Measurements from ENCODE around the gene C1QTNF8.

The C1QTNF8 gene

DNA sequence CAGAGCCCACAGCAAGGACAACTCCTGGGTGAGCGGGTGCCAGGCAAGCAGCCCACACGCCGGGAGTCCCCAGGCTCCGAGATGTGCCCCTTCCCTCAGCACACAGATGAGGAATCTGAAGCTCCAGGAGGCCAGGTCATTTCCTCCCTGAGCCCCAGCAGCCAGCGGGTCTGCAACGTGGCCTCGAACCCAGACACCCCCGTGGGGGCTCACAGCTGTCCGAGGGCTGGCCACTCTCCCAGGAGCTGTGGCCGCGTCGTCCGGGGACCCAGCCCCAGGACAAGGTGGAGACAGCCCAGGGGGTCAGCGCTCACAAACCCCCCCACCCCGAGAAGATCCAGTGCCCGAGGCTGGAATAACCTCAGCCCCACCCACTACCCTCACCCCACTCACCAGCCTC, 17.4 kb upstream of the C1QTNF8 start:
- H3K4me3 Mint-ChIP-seq, result no peak overlapping the region
- no peak for ATAC-seq (replicated peaks; ENCODE audit: extremely low read depth, poor library complexity, severe bottlenecking)
- H3K9me3 Mint-ChIP-seq, result no peaks in the 10 kb centered on the region
- no peaks in the 10 kb centered on the region for H3K27me3 Mint-ChIP-seq
- no peak overlapping the region for H3K27ac Mint-ChIP-seq (ENCODE audit: low read depth)
- H3K36me3 Mint-ChIP-seq (ENCODE audit: insufficient read depth), result no peaks in the 10 kb centered on the region
- DNase-seq (ENCODE audit: low spot score in 2 of 2), result no peak
- no peaks in the 10 kb centered on the region for H3K4me1 Mint-ChIP-seq

DNA sequence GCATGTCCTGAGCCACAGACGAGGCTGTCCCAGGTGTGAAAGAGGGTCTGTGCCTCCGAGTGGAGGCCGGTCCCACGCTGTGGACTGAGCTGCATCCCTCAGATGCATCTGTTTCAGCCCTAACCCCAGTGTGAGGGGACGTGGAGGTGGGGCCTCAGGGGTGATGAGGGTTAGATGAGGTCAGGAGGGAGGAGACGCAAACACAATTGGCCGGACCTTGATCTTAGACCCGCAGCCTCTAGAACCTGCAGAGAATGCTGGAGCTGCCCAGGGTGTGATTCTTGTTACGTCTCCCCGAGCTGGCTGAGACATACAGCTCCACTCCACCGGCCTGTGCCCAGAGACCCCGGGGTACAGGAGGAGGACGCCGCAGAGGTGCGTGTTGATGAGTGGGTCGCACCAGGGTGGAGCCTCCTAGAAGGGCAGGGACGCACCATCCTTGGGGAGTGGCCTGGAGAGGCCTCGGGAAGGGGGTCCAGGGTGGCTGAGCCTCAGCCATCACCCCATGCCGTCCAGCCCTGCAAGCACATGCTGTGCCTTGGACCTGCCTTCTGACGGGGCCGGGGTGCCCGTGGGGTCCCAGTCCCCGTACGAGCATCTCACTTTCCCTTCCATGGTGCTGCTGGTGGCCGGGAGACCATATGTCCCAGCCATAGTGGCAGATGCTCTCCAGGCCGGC, 16.6 kb upstream of the C1QTNF8 start:
- no peaks in the 10 kb centered on the region for H3K9me3 Mint-ChIP-seq
- H3K4me1 Mint-ChIP-seq, result no peaks in the 10 kb centered on the region
- no peaks in the 10 kb centered on the region for H3K27me3 Mint-ChIP-seq
- H3K4me3 Mint-ChIP-seq, result no peak overlapping the region
- no peaks in the 10 kb centered on the region for H3K36me3 Mint-ChIP-seq (ENCODE audit: insufficient read depth)
- ATAC-seq (replicated peaks; ENCODE audit: extremely low read depth, poor library complexity, severe bottlenecking) (no peak), DNase-seq (ENCODE audit: low spot score in 2 of 2) (no peak)
- H3K27ac Mint-ChIP-seq (ENCODE audit: low read depth), result no peak overlapping the region

DNA sequence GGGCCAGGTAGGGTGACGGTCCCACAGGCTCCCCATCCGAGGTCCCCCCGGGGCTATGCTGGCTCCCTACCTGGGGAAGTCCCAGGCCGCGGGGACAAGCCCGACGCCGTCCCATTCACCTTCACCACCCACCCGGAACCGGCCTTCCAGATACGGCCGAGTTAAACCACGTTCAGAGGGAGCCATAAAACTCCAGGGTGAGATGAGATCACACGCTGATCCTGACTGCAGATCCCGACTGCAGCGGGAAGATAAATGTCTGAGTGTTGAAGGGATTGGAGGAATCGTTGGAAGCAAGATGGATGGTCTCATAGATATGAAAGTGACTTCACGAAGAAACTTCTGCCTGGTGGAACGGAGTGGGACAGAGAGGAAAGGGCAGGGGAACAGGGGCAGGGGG, 13.6 kb upstream of the C1QTNF8 start:
- H3K27me3 Mint-ChIP-seq, result peaks cover 1% of the 10 kb centered on the region
- no peak for ATAC-seq (replicated peaks; ENCODE audit: extremely low read depth, poor library complexity, severe bottlenecking)
- no peak overlapping the region for H3K27ac Mint-ChIP-seq (ENCODE audit: low read depth)
- DNase-seq (ENCODE audit: low spot score in 2 of 2), result no peak
- no peak overlapping the region for H3K4me3 Mint-ChIP-seq
- no peaks in the 10 kb centered on the region for H3K4me1 Mint-ChIP-seq
- H3K36me3 Mint-ChIP-seq (ENCODE audit: insufficient read depth), result no peaks in the 10 kb centered on the region
- H3K9me3 Mint-ChIP-seq, result no peaks in the 10 kb centered on the region

DNA sequence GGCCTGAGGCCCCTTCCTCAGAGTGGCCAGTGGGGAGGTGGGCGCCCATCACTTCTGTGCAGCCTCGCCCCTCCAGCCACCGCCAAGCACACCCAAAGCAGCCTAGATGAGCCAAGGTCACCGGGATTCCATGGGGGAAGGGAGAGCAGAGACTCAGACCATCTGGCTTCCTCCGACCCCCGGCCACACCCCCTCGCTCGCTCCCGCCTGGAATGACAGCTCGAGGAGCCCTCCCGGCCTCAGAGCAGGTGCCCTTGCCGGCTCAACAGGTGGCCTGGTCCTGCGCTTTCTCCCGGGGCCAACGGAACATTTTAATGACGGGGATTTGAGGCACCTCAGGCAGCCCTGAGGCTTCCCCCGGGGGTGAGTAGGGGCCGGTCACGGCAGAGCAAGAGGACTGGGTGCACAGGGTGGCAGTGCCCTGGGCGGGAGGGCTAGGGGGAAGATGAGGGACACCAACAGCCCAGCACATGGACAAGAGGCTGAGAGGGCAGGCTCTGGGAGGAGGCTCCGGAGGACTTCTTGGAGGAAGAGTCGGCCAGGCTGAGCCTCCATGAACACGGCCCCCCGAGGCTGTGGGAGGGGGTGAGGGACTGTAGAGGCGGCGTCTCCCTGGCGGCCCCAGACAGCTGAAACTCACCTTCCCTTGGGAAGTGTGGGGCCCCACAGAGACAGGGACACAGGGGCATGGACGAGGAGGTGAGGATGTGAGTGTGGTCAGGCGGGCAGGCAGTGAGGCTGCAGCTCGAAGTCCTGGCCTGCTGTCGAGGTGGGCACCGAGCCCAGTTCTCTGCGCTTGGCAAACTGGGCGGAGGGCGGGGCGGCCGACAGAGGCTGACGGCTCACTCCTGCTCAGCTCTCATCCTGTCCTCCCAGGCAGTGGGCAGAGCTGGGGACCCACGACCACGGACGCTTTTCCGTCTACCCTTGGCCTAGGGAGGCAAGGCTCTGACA, 12.5 kb upstream of the C1QTNF8 start:
- no peak for DNase-seq (ENCODE audit: low spot score in 2 of 2)
- Mint-ChIP-seq H3K27ac (ENCODE audit: low read depth) (no peak overlapping the region), H3K36me3 (ENCODE audit: insufficient read depth) (no peaks in the 10 kb centered on the region), H3K27me3 (peaks cover 9% of the 10 kb centered on the region), H3K9me3 (no peaks in the 10 kb centered on the region), H3K4me3 (no peak overlapping the region), H3K4me1 (no peaks in the 10 kb centered on the region)
- no peak for ATAC-seq (replicated peaks; ENCODE audit: extremely low read depth, poor library complexity, severe bottlenecking)

DNA sequence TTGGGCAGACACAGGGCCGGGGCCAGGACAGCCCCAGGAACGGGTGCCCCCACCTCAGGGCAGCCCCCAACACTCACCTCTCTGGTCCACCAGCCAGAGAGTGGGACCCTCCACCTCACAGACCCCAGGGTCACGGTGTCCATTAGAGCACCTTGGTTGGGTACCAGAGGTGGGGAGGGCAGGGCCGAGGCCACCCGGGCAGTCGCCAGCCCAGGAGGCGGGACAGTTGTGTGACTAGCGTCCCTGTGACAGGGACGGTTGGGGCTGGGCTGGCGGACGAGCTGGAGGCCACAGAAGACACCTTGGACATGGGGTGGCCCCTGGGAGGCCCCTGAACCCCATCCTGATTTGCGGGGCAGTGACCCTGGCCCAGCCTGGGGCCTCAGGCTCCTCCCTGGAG, 11.7 kb upstream of the C1QTNF8 start:
- H3K36me3 Mint-ChIP-seq (ENCODE audit: insufficient read depth), result no peaks in the 10 kb centered on the region
- no peak for ATAC-seq (replicated peaks; ENCODE audit: extremely low read depth, poor library complexity, severe bottlenecking)
- no peak overlapping the region for H3K4me3 Mint-ChIP-seq
- no peak for DNase-seq (ENCODE audit: low spot score in 2 of 2)
- H3K27ac Mint-ChIP-seq (ENCODE audit: low read depth), result no peak overlapping the region
- H3K9me3 Mint-ChIP-seq, result no peaks in the 10 kb centered on the region
- H3K27me3 Mint-ChIP-seq, result peaks cover 9% of the 10 kb centered on the region
- H3K4me1 Mint-ChIP-seq, result no peaks in the 10 kb centered on the region

DNA sequence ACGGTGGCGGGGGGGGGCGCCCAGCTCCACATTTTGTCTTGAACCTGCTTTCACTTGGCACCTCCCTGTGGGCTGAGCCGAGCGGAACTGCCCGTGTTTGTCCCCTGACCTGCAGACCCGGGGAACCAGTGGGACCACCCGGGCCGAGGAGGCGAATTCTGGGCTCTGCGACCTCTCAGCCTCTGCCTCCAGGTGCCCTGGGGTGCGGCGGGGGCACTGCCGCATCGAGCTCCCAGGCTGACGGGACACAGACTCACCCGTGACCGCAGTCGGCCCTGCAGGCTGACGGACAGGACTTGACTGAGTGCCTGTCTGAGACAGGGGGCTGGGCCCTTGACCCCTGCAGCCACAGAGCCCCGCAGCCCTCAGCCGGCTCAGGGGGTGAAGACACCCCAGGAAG, 11.1 kb upstream of the C1QTNF8 start:
- H3K27me3 Mint-ChIP-seq, result peaks cover 9% of the 10 kb centered on the region
- DNase-seq (ENCODE audit: low spot score in 2 of 2) (no peak), ATAC-seq (replicated peaks; ENCODE audit: extremely low read depth, poor library complexity, severe bottlenecking) (no peak)
- no peak overlapping the region for H3K4me3 Mint-ChIP-seq
- no peaks in the 10 kb centered on the region for H3K9me3 Mint-ChIP-seq
- H3K27ac Mint-ChIP-seq (ENCODE audit: low read depth), result no peak overlapping the region
- H3K36me3 Mint-ChIP-seq (ENCODE audit: insufficient read depth), result no peaks in the 10 kb centered on the region
- H3K4me1 Mint-ChIP-seq, result no peaks in the 10 kb centered on the region

DNA sequence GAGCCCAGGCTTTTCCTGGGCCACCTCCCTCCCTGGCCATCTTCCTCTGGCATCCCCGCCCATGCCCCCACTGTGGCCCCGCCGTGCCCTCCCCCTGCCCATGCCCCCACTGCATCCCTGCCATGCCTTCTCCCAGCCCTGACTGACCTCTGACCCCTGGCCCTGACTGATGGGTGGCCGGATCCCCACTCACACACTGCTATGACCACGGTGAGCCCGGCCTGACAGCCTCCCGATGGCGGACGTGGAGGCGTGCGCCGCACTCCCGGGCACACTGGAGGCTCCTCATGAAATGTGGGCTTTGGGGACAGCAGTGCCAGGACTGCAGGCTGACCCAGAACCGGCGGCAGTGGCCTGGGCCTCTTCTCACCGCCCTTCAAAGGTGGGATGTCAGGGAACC, 10.6 kb upstream of the C1QTNF8 start:
- no peak for ATAC-seq (replicated peaks; ENCODE audit: extremely low read depth, poor library complexity, severe bottlenecking)
- Mint-ChIP-seq H3K27me3 (peaks cover 9% of the 10 kb centered on the region), H3K27ac (ENCODE audit: low read depth) (no peak overlapping the region), H3K9me3 (no peaks in the 10 kb centered on the region), H3K36me3 (ENCODE audit: insufficient read depth) (no peaks in the 10 kb centered on the region), H3K4me3 (no peak overlapping the region), H3K4me1 (no peaks in the 10 kb centered on the region)
- no peak for DNase-seq (ENCODE audit: low spot score in 2 of 2)

DNA sequence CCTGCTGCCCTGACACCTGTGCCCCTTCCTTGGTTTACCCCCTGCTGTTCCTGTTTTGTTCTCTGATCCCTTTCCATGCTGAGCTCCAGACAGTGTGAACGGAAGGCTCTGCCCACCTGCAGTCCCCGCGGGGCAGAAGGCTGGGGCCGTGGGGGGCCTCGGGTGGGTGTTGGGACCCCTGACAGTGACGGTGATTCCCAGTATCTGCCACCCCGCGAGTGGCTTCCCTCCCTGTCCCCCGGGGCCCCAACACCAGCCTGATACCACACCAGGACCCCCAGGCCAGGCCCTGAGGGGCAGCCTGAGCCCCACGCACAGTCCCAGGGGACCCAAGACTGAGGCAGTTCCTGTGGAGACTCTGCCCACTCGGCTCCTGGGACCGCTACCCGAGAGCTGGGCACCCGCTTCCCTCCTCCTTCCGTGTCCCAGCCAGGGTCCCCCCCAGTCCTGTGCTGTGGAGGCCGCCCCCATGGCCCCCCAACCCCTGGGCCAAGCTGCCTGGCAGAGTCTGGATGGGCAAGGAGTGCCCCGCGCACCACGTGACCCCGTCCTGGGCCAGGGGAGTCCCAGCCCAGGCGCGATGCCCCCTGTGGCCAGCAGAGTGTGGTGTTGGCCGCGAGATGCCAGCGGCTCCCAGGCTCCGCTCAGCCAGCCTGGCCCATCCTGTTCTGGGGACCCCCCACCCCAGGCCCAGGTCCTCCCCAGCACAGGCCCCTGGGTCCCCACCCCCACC, 10.0 kb upstream of the C1QTNF8 start:
- Mint-ChIP-seq H3K9me3 (no peaks in the 10 kb centered on the region), H3K36me3 (ENCODE audit: insufficient read depth) (no peaks in the 10 kb centered on the region), H3K4me3 (no peak overlapping the region), H3K4me1 (no peaks in the 10 kb centered on the region), H3K27ac (ENCODE audit: low read depth) (no peak overlapping the region), H3K27me3 (peaks cover 9% of the 10 kb centered on the region)
- DNase-seq (ENCODE audit: low spot score in 2 of 2) (no peak), ATAC-seq (replicated peaks; ENCODE audit: extremely low read depth, poor library complexity, severe bottlenecking) (no peak)

DNA sequence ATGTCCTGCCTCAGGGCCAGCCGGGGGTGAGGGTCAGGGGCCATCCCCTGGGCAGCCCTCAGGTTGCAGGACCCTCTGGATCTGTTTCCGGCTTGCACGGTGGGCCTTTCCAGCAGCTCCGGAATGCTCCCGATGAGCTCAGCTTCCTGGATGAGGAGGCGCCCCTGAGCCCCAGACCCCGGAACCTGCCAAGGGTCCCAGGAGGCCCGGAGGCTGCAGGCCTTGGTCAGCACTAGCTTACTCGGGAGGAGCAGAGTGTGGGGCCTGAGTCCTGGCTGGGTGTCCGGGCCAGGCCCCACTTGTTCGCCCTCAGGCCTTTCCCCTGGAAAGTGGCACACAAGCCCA, 7.6 kb upstream of the C1QTNF8 start:
- Mint-ChIP-seq H3K27me3 (peaks cover 9% of the 10 kb centered on the region), H3K27ac (ENCODE audit: low read depth) (no peak overlapping the region), H3K4me3 (no peak overlapping the region), H3K9me3 (no peaks in the 10 kb centered on the region), H3K36me3 (ENCODE audit: insufficient read depth) (no peaks in the 10 kb centered on the region), H3K4me1 (no peaks in the 10 kb centered on the region)
- DNase-seq (ENCODE audit: low spot score in 2 of 2) (no peak), ATAC-seq (replicated peaks; ENCODE audit: extremely low read depth, poor library complexity, severe bottlenecking) (no peak)

DNA sequence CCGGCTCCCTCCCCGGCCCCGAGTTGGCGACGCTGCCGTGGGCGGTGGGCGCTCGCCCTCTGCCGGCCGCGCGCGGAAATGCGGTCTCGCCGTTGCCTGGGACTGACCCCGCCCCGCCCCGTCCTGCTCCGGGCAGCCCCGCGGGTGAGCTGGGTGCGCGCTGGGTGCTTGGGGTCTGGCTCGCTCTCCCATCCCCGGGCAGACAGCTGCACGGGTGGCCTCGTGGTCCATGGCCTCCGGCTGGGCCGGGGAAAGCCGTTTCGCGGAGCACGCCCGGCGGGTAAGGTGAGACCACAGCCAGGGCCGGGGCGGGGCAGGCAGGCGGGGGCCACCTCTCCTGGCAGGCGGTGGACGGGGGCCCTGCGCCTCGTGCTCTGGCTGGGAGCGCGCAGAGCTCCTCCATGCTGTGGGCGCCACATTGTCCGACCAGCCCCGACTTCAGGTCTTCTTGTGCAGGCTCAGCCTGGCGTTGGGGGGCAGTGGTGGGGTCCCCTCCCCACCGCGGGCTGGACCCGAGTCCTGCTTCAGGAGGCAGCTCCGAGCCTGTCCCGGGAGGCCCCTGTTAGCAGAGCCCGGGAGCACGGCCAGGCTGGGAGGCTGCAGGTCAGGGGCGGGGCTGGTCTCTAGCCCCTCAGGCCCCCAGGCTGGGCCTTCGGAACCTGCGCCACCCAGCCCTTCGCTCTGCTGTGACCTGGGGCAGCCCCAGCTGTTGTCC, 7.0 kb upstream of the C1QTNF8 start:
- Mint-ChIP-seq H3K4me1 (no peaks in the 10 kb centered on the region), H3K9me3 (no peaks in the 10 kb centered on the region), H3K4me3 (no peak overlapping the region), H3K27me3 (peaks cover 9% of the 10 kb centered on the region), H3K27ac (ENCODE audit: low read depth) (no peak overlapping the region), H3K36me3 (ENCODE audit: insufficient read depth) (no peaks in the 10 kb centered on the region)
- ATAC-seq (replicated peaks; ENCODE audit: extremely low read depth, poor library complexity, severe bottlenecking) (peak; percentile 64), DNase-seq (ENCODE audit: low spot score in 2 of 2) (peak; percentile 53 to 64)

DNA sequence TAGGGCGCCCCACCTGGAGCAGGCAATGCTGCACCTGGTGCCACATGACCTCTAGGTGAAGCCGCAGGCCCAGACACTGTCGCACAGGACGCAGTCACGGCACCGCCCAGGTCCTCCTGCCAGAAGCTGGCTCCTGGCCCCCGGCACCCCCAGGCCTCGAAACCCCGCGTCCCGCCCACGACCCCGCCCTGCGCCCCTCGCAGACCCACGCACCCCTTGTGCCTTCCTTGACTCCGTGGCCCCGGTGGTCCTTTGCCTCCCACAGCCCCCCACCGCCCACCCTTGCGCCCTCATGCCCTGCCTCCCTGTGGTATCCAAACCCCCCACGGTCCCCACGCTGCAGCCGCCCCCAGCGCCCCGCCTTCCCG, 6.3 kb upstream of the C1QTNF8 start:
- H3K27me3 Mint-ChIP-seq, result peaks cover 9% of the 10 kb centered on the region
- H3K27ac Mint-ChIP-seq (ENCODE audit: low read depth), result no peak overlapping the region
- no peaks in the 10 kb centered on the region for H3K36me3 Mint-ChIP-seq (ENCODE audit: insufficient read depth)
- H3K4me3 Mint-ChIP-seq, result no peak overlapping the region
- H3K9me3 Mint-ChIP-seq, result no peaks in the 10 kb centered on the region
- no peaks in the 10 kb centered on the region for H3K4me1 Mint-ChIP-seq
- DNase-seq (ENCODE audit: low spot score in 2 of 2) (no peak), ATAC-seq (replicated peaks; ENCODE audit: extremely low read depth, poor library complexity, severe bottlenecking) (no peak)

DNA sequence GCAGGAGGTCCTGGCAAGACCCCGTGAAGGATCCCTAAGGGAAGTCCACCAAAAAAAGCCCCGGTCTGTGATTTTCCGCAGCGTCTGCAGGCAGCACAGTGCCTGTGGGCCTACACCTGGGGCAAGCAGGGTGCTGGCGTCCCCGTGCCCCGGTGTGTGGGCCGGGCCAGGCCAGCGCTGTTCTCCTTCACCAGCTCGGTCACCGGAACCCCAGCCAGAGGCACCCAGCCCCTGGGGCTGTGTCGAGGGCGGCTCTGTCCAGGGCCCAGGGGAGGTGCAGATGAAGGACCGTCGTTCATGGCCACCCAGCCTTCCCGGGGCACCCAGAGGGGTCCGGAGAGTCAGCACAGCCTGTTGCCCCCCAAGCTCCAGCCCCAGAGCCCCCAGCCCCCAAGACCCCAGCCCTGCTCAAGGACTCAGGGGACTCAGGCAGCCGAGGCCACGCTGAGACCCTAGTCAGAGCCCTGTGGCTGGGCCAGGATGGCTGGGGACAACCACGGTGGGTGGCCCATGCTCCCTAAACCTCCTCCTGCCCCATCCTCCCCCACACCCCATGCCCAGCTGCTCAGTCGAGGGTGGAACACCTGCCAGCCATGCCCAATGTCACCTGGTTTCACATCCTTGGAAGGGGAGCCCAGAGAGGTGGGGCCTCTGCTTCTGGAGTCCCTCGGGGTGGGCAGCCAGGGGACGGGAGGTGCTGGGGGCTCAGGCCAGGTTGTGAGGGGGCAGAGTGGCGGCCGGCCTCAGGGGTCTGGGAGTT, 5.7 kb upstream of the C1QTNF8 start:
- Mint-ChIP-seq H3K9me3 (no peaks in the 10 kb centered on the region), H3K27me3 (peaks cover 9% of the 10 kb centered on the region), H3K4me1 (no peaks in the 10 kb centered on the region), H3K27ac (ENCODE audit: low read depth) (no peak overlapping the region), H3K4me3 (no peak overlapping the region), H3K36me3 (ENCODE audit: insufficient read depth) (no peaks in the 10 kb centered on the region)
- no peak for DNase-seq (ENCODE audit: low spot score in 2 of 2)
- ATAC-seq (replicated peaks; ENCODE audit: extremely low read depth, poor library complexity, severe bottlenecking), result no peak
